IMR-90 (cell line): ENCODE results near the gene FGF12. TPM values are rescaled to one million over a fixed set of nuclear protein-coding genes. Genes with fewer than 3 reads are reported as not detected.

Experiments
- ATAC-seq: fragments of 200-7000 bp; cut with Tn5 transposase; 2 replicates; pipeline ENCODE4 v1.9.1; 2020; ENCODE audit warnings: low read depth, mild to moderate bottlenecking, moderate library complexity
- BruUV-seq: library from RNA; stranded (reverse); fragments of 400-500 nt; replicated peaks from 2 replicates; lab custom pipeline; 2021; lab: Mats Ljungman, UMichigan
- CTCF ChIA-PET: fragments of 300-600 bp; formaldehyde crosslinking; extraction: SDS; loops from one replicate; lab custom pipeline; 2021; ENCODE audit warnings: antibody characterized with exemption; lab: Yijun Ruan, JAX
- POLR2A ChIA-PET: fragments of 300-600 bp; sonication (Branson Sonifier 250); formaldehyde crosslinking; loops from one replicate; lab custom pipeline; 2022; ENCODE audit warnings: antibody characterized with exemption; ENCODE audit not compliant: unreplicated experiment; lab: Charles Lee
- DNase-seq: peaks from one replicate; pipeline ENCODE4 v3.0.0; 2013
- H2AFZ ChIP-seq: replicated peaks from 2 replicates; pipeline ENCODE3; 2013; ENCODE audit warnings: low read length, mild to moderate bottlenecking; ENCODE audit not compliant: poor library complexity
- H2AK5ac ChIP-seq: 2 replicates; pipeline ENCODE4 v1.6.1; 2013; ENCODE audit warnings: low read depth, low read length, inconsistent platforms
- H2AK9ac ChIP-seq: replicated peaks from 2 replicates; pipeline ENCODE3; 2013; ENCODE audit warnings: mild to moderate bottlenecking, low read depth, low read length, moderate library complexity; ENCODE audit not compliant: poor library complexity
- H2BK120ac ChIP-seq: 2 replicates; pipeline ENCODE4 v1.6.1; 2013; ENCODE audit warnings: low read depth, low read length, inconsistent platforms
- H2BK15ac ChIP-seq: 3 replicates; pipeline ENCODE4 v1.6.1; 2013; ENCODE audit warnings: low read depth, low read length, inconsistent platforms
- H2BK20ac ChIP-seq: 2 replicates; pipeline ENCODE4 v1.6.1; 2013; ENCODE audit warnings: low read depth, mild to moderate bottlenecking, inconsistent platforms, low read length, moderate library complexity
- H2BK5ac ChIP-seq: 2 replicates; pipeline ENCODE4 v1.6.1; 2013; ENCODE audit warnings: mild to moderate bottlenecking, low read depth, low read length, inconsistent platforms; ENCODE audit not compliant: poor library complexity, severe bottlenecking
- H3K14ac ChIP-seq: replicated peaks from 2 replicates; pipeline ENCODE4 v1.6.1; 2013; ENCODE audit warnings: low read depth, low read length, inconsistent platforms
- H3K18ac ChIP-seq: 2 replicates; pipeline ENCODE4 v1.6.1; 2013; ENCODE audit warnings: low read depth, low read length, control low read depth
- H3K23ac ChIP-seq: 2 replicates; pipeline ENCODE4 v1.6.1; 2013; ENCODE audit warnings: low read depth, low read length, inconsistent platforms
- H3K27ac ChIP-seq: 2 replicates; pipeline ENCODE4 v1.5.1; 2013; ENCODE audit warnings: mild to moderate bottlenecking, control low read depth, low read length; ENCODE audit not compliant: insufficient read depth
- H3K27me3 ChIP-seq: 2 replicates; pipeline ENCODE4 v1.6.1; 2013; ENCODE audit warnings: low read length; ENCODE audit not compliant: control insufficient read depth, insufficient read depth
- H3K36me3 ChIP-seq: 2 replicates; pipeline ENCODE4 v1.6.1; 2013; ENCODE audit warnings: low read length, mixed read lengths; ENCODE audit not compliant: control insufficient read depth, insufficient read depth
- H3K4ac ChIP-seq: 2 replicates; pipeline ENCODE4 v1.6.1; 2013; ENCODE audit warnings: low read depth, low read length, inconsistent platforms
- H3K4me1 ChIP-seq: 2 replicates; pipeline ENCODE4 v1.6.1; 2013; ENCODE audit warnings: low read length, mixed read lengths; ENCODE audit not compliant: control insufficient read depth, insufficient read depth
- H3K4me2 ChIP-seq: 2 replicates; pipeline ENCODE4 v1.6.1; 2013; ENCODE audit warnings: low read depth, mild to moderate bottlenecking, control low read depth, low read length, moderate library complexity
- H3K4me3 ChIP-seq: 2 replicates; pipeline ENCODE4 v1.5.1; 2013; ENCODE audit warnings: low read depth, mild to moderate bottlenecking, control low read depth, low read length, moderate library complexity; ENCODE audit not compliant: insufficient read depth
- H3K56ac ChIP-seq: 2 replicates; pipeline ENCODE4 v1.6.1; 2013; ENCODE audit warnings: low read length, inconsistent platforms; ENCODE audit not compliant: insufficient read depth; ENCODE audit errors: extremely low read depth
- H3K79me1 ChIP-seq, 2 experiments: 2 replicates each; pipeline ENCODE4 v1.6.1; 2013; ENCODE audit warnings: low read length in 2 of 2, inconsistent platforms in 1 of 2, low read depth in 1 of 2
- H3K9ac ChIP-seq: 2 replicates; pipeline ENCODE4 v1.6.1; 2013; ENCODE audit warnings: low read depth, low read length, control low read depth
- H3K9me1 ChIP-seq: 2 replicates; pipeline ENCODE4 v1.6.1; 2013; ENCODE audit warnings: low read length, inconsistent platforms; ENCODE audit not compliant: insufficient read depth
- H3K9me3 ChIP-seq: 2 replicates; pipeline ENCODE4 v1.6.1; 2013; ENCODE audit warnings: low read length; ENCODE audit not compliant: control insufficient read depth, insufficient read depth
- H4K20me1 ChIP-seq: 2 replicates; pipeline ENCODE4 v1.6.1; 2013; ENCODE audit warnings: low read length, inconsistent platforms; ENCODE audit not compliant: insufficient read depth
- H4K5ac ChIP-seq: 2 replicates; pipeline ENCODE4 v1.6.1; 2013; ENCODE audit warnings: mild to moderate bottlenecking, low read depth, low read length, control low read depth
- H4K8ac ChIP-seq, 2 experiments: 2 replicates each; pipeline ENCODE4 v1.6.1; 2013; ENCODE audit warnings: low read depth in 2 of 2, low read length in 2 of 2, control low read depth in 1 of 2, inconsistent platforms in 1 of 2
- H4K91ac ChIP-seq: 2 replicates; pipeline ENCODE4 v1.6.1; 2013; ENCODE audit warnings: low read depth, low read length, inconsistent platforms; ENCODE audit not compliant: insufficient read depth
- BHLHE40 ChIP-seq: fragments of 150-350 bp; IDR thresholded peaks from 2 replicates; pipeline ENCODE4 v1.6.1; 2016; ENCODE audit warnings: mild to moderate bottlenecking, low read depth, low read length
- CEBPB ChIP-seq: IDR thresholded peaks from 2 replicates; pipeline ENCODE4 v1.6.1; 2012; ENCODE audit warnings: low read depth, low read length, improper control_type of control experiment
- CHD1 ChIP-seq: IDR thresholded peaks from 2 replicates; pipeline ENCODE4 v1.6.1; 2012; ENCODE audit warnings: low read depth, low read length, improper control_type of control experiment
- FOS ChIP-seq: fragments of 150-350 bp; IDR thresholded peaks from 2 replicates; pipeline ENCODE4 v1.6.1; 2016; ENCODE audit warnings: low read depth, low read length
- MAFK ChIP-seq: IDR thresholded peaks from 2 replicates; pipeline ENCODE4 v1.6.1; 2012; ENCODE audit warnings: low read depth, low read length, improper control_type of control experiment
- MAZ ChIP-seq: IDR thresholded peaks from 2 replicates; pipeline ENCODE4 v1.6.1; 2012; ENCODE audit warnings: low read depth, mild to moderate bottlenecking, low read length, improper control_type of control experiment, moderate library complexity, borderline replicate concordance
- MXI1 ChIP-seq: IDR thresholded peaks from 2 replicates; pipeline ENCODE4 v1.6.1; 2012; ENCODE audit warnings: low read depth, mild to moderate bottlenecking, low read length, moderate library complexity, borderline replicate concordance
- NFE2L2 ChIP-seq: fragments of 150-350 bp; IDR thresholded peaks from 2 replicates; pipeline ENCODE4 v1.6.1; 2016; ENCODE audit warnings: low read depth, mild to moderate bottlenecking, low read length
- POLR2A ChIP-seq: IDR thresholded peaks from 2 replicates; pipeline ENCODE4 v1.6.1; 2012; ENCODE audit warnings: mild to moderate bottlenecking, low read depth, low read length
- RAD21 ChIP-seq: IDR thresholded peaks from 2 replicates; pipeline ENCODE4 v1.6.1; 2012; ENCODE audit warnings: low read length, improper control_type of control experiment
- RCOR1 ChIP-seq: IDR thresholded peaks from 2 replicates; pipeline ENCODE4 v1.6.1; 2012; ENCODE audit warnings: mild to moderate bottlenecking, low read length, improper control_type of control experiment; ENCODE audit not compliant: insufficient replicate concordance
- RFX5 ChIP-seq: IDR thresholded peaks from 2 replicates; pipeline ENCODE4 v1.8.0; 2012; ENCODE audit warnings: low read depth, mild to moderate bottlenecking, low read length, moderate library complexity
- SMC3 ChIP-seq: fragments of 150-350 bp; IDR thresholded peaks from 2 replicates; pipeline ENCODE4 v1.6.1; 2016; ENCODE audit warnings: low read depth, mild to moderate bottlenecking, antibody characterized with exemption, low read length, moderate library complexity
- WGBS, 2 experiments: methylation state at CpG; one replicate each; pipeline versions ENCODE4 v1.1.5 to v1.1.7; 2013; ENCODE audit warnings: missing lambda C conversion rate in 2 of 2; ENCODE audit not compliant: insufficient read length in 1 of 2; ENCODE audit errors: extremely low coverage in 2 of 2; 5-methylcytosine and 5-hydroxymethylcytosine counted together
- dilution Hi-C: fragments of 300-500 bp; cut with HindIII; formaldehyde crosslinking; loops from one replicate; pipeline ENCODE4 v1.14.3; 2018; ENCODE audit warnings: low sequenced_read_pairs; ENCODE audit not compliant: unreplicated experiment
- in situ Hi-C: fragments of 300-500 bp; cut with MboI; formaldehyde crosslinking; loops from 3 replicates; pipeline ENCODE4 v1.14.3; 2019; ENCODE audit warnings: low sequenced_read_pairs, inconsistent platforms, mixed read lengths
- intact Hi-C: fragments of 100-400 bp; cut with micrococcal nuclease; formaldehyde crosslinking; loops from 2 replicates; pipeline ENCODE4 v1.10.0; 2022
- polyA plus RNA-seq, 3 experiments: library from polyadenylated mRNA; depleted of rRNA; stranded (reverse); fragments of >200 nt; gene quantifications; 2 replicates each; pipeline ENCODE4 v1.2.3, GENCODE V29; 2012; ENCODE audit warnings: low replicate concordance in 1 of 3
- total RNA-seq: library from RNA; depleted of rRNA; stranded (reverse); fragments of >200 nt; gene quantifications from 2 replicates; pipeline ENCODE4 v1.2.3, GENCODE V29; 2012
- TF ChIP-seq, protein P1 (sequence below): fragments of 150-350 bp; IDR thresholded peaks from 2 replicates; pipeline ENCODE4 v1.6.1; 2016; ENCODE audit warnings: low read depth, mild to moderate bottlenecking, low read length, moderate library complexity, borderline replicate concordance
- TF ChIP-seq, protein P2 (sequence below): conservative IDR thresholded peaks from 2 replicates; pipeline ENCODE4 v1.5.1; 2012; ENCODE audit warnings: mild to moderate bottlenecking, low read depth, low read length, improper control_type of control experiment
- TF ChIP-seq, protein P3 (sequence below): fragments of 150-350 bp; IDR thresholded peaks from 2 replicates; pipeline ENCODE4 v1.6.1; 2017; ENCODE audit warnings: mild to moderate bottlenecking, antibody characterized with exemption, low read length, low read depth

FGF12 gene
- total and polyA plus RNA-seq, 2 of the 4 experiments (the other 2 are of a cell fraction): not detected

DNA sequence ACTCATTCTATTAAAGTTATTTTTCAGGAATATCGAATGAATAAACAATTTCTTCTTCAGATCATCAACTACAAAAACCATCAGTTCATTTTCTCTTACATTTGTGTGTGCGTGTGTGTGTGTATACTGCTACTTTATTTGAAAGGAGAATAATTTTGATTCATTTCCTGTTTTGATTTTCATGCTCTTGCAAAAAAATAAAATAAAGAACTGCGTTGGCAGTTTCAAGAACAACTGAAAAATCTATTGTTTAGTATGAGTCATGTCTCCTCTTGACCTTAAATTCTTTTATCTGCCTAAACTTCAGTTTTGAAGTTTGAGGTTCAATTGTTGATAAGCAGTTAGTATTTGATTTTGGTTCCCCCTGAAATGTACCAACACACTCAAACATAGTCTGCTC lies 540.8 kb downstream of the FGF12 start:
- DNase-seq (no peak), ATAC-seq (no peak)
- no TSS peak for BruUV-seq
- H3K9me3 ChIP-seq: peaks cover 2% of the 10 kb centered on the region; the same call in 1 of the 2 replicates
- H4K8ac ChIP-seq: no peak overlapping the region
- H3K56ac ChIP-seq: no peak overlapping the region
- intact Hi-C loops: no loop called here
- H4K20me1 ChIP-seq: no peaks in the 10 kb centered on the region
- no peak overlapping the region for H3K23ac ChIP-seq
- no peak overlapping the region for H3K9ac ChIP-seq
- H2BK15ac ChIP-seq: no peak overlapping the region
- TF ChIP-seq, protein P1, sequence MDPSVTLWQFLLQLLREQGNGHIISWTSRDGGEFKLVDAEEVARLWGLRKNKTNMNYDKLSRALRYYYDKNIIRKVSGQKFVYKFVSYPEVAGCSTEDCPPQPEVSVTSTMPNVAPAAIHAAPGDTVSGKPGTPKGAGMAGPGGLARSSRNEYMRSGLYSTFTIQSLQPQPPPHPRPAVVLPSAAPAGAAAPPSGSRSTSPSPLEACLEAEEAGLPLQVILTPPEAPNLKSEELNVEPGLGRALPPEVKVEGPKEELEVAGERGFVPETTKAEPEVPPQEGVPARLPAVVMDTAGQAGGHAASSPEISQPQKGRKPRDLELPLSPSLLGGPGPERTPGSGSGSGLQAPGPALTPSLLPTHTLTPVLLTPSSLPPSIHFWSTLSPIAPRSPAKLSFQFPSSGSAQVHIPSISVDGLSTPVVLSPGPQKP: no peak
- TF ChIP-seq MAFK (no peak), FOS (no peak), RAD21 (no peak), NFE2L2 (no peak), RCOR1 (no peak), BHLHE40 (no peak), MXI1 (no peak), MAZ (no peak), CEBPB (no peak), POLR2A (no peak), RFX5 (no peak), CHD1 (no peak), SMC3 (no peak)
- TF ChIP-seq, protein P2, sequence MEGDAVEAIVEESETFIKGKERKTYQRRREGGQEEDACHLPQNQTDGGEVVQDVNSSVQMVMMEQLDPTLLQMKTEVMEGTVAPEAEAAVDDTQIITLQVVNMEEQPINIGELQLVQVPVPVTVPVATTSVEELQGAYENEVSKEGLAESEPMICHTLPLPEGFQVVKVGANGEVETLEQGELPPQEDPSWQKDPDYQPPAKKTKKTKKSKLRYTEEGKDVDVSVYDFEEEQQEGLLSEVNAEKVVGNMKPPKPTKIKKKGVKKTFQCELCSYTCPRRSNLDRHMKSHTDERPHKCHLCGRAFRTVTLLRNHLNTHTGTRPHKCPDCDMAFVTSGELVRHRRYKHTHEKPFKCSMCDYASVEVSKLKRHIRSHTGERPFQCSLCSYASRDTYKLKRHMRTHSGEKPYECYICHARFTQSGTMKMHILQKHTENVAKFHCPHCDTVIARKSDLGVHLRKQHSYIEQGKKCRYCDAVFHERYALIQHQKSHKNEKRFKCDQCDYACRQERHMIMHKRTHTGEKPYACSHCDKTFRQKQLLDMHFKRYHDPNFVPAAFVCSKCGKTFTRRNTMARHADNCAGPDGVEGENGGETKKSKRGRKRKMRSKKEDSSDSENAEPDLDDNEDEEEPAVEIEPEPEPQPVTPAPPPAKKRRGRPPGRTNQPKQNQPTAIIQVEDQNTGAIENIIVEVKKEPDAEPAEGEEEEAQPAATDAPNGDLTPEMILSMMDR: no peak
- TF ChIP-seq, protein P3, sequence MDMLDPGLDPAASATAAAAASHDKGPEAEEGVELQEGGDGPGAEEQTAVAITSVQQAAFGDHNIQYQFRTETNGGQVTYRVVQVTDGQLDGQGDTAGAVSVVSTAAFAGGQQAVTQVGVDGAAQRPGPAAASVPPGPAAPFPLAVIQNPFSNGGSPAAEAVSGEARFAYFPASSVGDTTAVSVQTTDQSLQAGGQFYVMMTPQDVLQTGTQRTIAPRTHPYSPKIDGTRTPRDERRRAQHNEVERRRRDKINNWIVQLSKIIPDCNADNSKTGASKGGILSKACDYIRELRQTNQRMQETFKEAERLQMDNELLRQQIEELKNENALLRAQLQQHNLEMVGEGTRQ: no peak
- no peaks in the 10 kb centered on the region for H3K4me1 ChIP-seq
- no peak overlapping the region for H4K91ac ChIP-seq
- in situ Hi-C loops: no loop called here
- POLR2A ChIA-PET: no interaction called here
- no peak overlapping the region for H2BK20ac ChIP-seq
- no peaks in the 10 kb centered on the region for H3K9me1 ChIP-seq
- H3K4me2 ChIP-seq: no peak overlapping the region
- H2BK120ac ChIP-seq: no peak overlapping the region
- no CpG with 5 or more reads among the region's 3 CpGs for WGBS, 2 experiments
- H2AK9ac ChIP-seq: no peak overlapping the region
- CTCF ChIA-PET: no interaction called here
- H3K27me3 ChIP-seq: no peaks in the 10 kb centered on the region
- H3K4me3 ChIP-seq: no peak overlapping the region
- no peak overlapping the region for H3K27ac ChIP-seq
- H3K36me3 ChIP-seq: no peaks in the 10 kb centered on the region
- no peak overlapping the region for H4K5ac ChIP-seq
- H3K18ac ChIP-seq: no peak overlapping the region
- H3K14ac ChIP-seq: no peak overlapping the region
- H2AFZ ChIP-seq: no peak overlapping the region
- H2AK5ac ChIP-seq: no peak overlapping the region
- dilution Hi-C loops: no loop called here
- no peaks in the 10 kb centered on the region for H3K79me1 ChIP-seq
- no peak overlapping the region for H3K4ac ChIP-seq
- no peak overlapping the region for H2BK5ac ChIP-seq
